Measurements from ENCODE around the gene SLC25A22. TPM values are rescaled to one million over a fixed set of nuclear protein-coding genes. Genes with fewer than 3 reads are reported as not detected.

The SLC25A22 gene
- polyA plus RNA-seq (2011; rRNA removed): 12.4 and 25.5 TPM in 2 replicates
- 12.1 and 14.6 TPM in 2 replicates for polyA minus RNA-seq (2011; rRNA and poly(A)+ RNA removed)

DNA sequence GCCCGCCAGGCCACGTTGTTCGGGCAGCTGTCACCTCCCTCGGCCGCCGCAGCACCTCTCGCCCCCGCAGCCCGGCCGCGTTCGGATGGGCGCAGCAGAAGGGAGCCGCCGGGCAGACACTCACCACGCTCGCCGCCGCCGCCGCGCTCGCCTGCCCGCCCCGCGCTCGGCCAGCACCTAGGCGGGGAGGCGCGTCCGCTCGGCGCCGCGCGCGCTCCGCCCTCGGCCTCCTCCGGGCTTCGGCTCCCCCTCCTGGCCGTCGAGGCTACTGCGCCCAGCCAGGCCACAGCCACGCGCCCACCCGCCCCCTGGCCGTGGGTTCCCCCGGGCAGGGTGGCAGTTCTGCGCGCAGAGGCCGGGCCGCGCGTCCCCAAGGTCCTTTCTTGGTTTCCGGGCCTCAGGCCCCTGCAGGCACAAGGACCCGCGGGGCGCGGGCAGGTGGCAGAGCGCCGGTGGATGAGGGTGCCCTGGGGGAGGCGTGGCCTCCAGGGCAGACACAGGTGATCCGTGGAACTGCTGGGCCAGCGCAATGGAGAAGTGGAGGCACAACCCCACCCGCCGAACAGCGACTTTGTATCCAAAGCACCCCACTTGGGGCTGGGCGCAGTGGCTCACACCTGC is at the start of gene SLC25A22:
SLC25A22 (minus strand) TSS at position 189 of the 621 bp plus-strand sequence. CDS start 3,275 bp downstream, outside the sequence.
- TF ChIP-seq, protein P1, sequence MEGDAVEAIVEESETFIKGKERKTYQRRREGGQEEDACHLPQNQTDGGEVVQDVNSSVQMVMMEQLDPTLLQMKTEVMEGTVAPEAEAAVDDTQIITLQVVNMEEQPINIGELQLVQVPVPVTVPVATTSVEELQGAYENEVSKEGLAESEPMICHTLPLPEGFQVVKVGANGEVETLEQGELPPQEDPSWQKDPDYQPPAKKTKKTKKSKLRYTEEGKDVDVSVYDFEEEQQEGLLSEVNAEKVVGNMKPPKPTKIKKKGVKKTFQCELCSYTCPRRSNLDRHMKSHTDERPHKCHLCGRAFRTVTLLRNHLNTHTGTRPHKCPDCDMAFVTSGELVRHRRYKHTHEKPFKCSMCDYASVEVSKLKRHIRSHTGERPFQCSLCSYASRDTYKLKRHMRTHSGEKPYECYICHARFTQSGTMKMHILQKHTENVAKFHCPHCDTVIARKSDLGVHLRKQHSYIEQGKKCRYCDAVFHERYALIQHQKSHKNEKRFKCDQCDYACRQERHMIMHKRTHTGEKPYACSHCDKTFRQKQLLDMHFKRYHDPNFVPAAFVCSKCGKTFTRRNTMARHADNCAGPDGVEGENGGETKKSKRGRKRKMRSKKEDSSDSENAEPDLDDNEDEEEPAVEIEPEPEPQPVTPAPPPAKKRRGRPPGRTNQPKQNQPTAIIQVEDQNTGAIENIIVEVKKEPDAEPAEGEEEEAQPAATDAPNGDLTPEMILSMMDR (IDR thresholded peaks at IDR 0.05; ENCODE audit: insufficient read depth, low read depth, low read length): peak; percentile 45
- no peak for DNase-seq (ENCODE audit: low read depth)
- Histone ChIP-seq H3K4me3 (ENCODE audit: low read depth, low read length) (peak within 1 kb of the TSS; percentile 87), H3K36me3 (ENCODE audit: control insufficient read depth, insufficient read depth, low read length) (peaks cover 25% of the 10 kb centered on the region), H3K27me3 (ENCODE audit: control insufficient read depth, insufficient read depth, low read length) (no peaks in the 10 kb centered on the region)
- ChIA-PET CTCF (interaction anchor here (1.2 kb wide), 1 partner anchor 35 kb away, joined by 3 read pairs; the partner anchor contains the start of gene CD151), POLR2A (no interaction called here)

DNA sequence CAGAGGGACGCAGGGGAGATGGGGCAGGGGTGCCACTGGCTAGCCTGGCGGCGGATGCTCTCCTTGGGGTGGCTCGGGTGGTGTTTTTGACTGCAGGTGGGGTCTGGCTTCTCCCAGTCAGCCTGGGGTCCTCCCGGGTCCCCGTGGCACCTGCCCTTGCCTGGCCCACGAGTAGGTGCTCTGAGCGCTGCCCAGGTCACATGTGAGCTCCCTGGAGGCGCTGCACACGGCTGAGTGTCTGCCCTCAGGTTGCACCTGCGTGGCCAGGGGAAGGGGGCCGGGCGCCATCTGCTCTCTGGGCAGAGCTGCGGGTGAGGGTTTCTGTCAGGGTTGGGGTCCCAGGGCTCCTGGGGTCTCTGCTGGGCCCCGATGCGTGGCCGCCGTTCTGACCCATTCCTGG is 49.8 kb upstream of the SLC25A22 start:
- Histone ChIP-seq H3K4me3 (ENCODE audit: low read depth, low read length) (no peak overlapping the region), H3K27me3 (ENCODE audit: control insufficient read depth, insufficient read depth, low read length) (no peaks in the 10 kb centered on the region), H3K36me3 (ENCODE audit: control insufficient read depth, insufficient read depth, low read length) (peaks cover 6% of the 10 kb centered on the region)
- ChIA-PET POLR2A (no interaction called here), CTCF (interaction anchor here (0.8 to 4.4 kb wide), 11 partner anchors 9 to 236 kb away, joined by 3 to 20 read pairs (median 3); partner anchors contain the start of gene PNPLA2)
- TF ChIP-seq, protein P1 (IDR thresholded peaks at IDR 0.05; ENCODE audit: insufficient read depth, low read depth, low read length): no peak
- DNase-seq (ENCODE audit: low read depth): no peak

DNA sequence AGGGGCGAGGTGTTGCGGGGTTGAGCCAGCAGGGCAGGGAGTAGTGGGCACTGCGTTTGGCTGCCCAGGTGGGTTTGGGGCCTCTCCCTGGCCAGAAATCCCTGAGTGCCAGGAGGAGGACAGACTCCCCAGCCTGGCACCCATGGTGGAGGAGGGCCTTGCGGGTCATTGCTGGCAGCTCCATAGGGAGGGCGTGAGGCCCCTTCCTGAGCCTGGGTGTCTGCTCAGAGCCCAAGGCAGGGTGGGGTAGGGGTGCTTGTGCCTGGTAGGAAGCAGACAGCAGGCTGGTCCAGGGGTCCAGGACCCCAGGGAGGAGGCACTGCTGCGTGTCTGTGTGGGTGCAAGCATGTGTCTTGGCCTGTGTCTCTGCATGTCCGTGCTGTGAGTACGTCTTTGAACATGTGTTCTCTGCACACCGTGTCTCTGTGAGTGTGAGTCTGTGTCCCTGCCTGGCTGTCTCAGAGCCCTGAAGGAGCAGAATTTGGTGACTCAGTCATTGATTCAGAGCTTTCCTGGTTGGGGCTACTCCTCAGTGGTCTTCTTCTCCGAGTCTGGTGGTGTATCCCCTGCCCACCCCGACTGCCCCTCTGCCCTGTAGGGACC is 48.5 kb upstream of the SLC25A22 start:
- Histone ChIP-seq H3K4me3 (ENCODE audit: low read depth, low read length) (no peak overlapping the region), H3K27me3 (ENCODE audit: control insufficient read depth, insufficient read depth, low read length) (no peaks in the 10 kb centered on the region), H3K36me3 (ENCODE audit: control insufficient read depth, insufficient read depth, low read length) (peaks cover 5% of the 10 kb centered on the region)
- CTCF ChIA-PET: interaction anchor here (0.6 to 4.4 kb wide), 6 partner anchors 12 to 204 kb away, joined by 3 to 20 read pairs (median 4); partner anchors contain the start of gene CD151
- POLR2A ChIA-PET: no interaction called here
- DNase-seq (ENCODE audit: low read depth): no peak
- TF ChIP-seq, protein P1 (IDR thresholded peaks at IDR 0.05; ENCODE audit: insufficient read depth, low read depth, low read length): no peak

DNA sequence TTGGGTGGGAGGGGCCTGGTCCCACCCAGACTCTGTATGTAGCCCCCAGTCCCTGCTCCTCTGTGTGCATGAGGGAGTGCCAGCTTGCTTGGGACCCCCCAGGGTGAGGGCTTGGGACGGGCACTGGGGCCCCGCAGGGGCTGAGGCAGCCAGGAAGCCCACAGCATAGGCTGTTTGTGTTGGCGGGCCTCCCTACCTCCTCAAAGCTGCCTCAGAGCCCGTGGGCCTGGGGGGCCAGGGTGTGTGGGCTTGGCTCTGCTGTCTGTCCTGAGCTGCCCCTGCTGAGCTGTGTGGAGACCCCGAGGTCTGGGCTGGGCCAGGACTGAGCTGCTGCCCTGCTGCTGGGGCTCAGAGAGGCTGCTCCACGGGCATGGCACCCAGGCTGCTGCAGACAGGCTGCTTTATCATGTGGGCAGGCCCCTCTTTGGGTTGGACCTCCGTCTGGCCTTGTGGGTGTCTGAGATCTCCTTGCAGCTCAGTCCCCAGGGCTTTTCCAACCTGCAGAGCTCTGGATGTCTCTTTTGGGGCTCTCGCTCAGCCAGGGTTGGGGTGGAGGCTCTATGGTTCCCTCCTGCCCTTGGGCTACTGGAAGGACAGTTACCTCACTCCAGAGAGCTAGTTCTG is 47.9 kb upstream of the SLC25A22 start:
- Histone ChIP-seq H3K4me3 (ENCODE audit: low read depth, low read length) (peak overlapping the region; percentile 96), H3K36me3 (ENCODE audit: control insufficient read depth, insufficient read depth, low read length) (peaks cover 7% of the 10 kb centered on the region), H3K27me3 (ENCODE audit: control insufficient read depth, insufficient read depth, low read length) (no peaks in the 10 kb centered on the region)
- TF ChIP-seq, protein P1 (IDR thresholded peaks at IDR 0.05; ENCODE audit: insufficient read depth, low read depth, low read length): no peak
- POLR2A ChIA-PET: no interaction called here
- no peak for DNase-seq (ENCODE audit: low read depth)
- CTCF ChIA-PET: interaction anchor here (1.1 to 4.4 kb wide), 4 partner anchors 11 to 205 kb away, joined by 3 to 20 read pairs (median 4); partner anchors contain the start of gene CD151

All from BJ (cell line).